Upper lobe of left lung (tissue), 4 donors: ENCODE results near the gene NOVA1.

ENCODE experiments used
- EP300 ChIP-seq, 4 donors: sonication (generic); formaldehyde crosslinking; IDR thresholded peaks; one replicate each; pipeline ENCODE4 v1.5.1; 2017; ENCODE audit warnings: antibody characterized with exemption in 4 of 4, control low read depth in 2 of 4
- POLR2A ChIP-seq, 4 donors: fragments of 450-650 bp; IDR thresholded peaks; one replicate each; pipeline ENCODE4 v1.5.1; 2016 to 2017; ENCODE audit warnings: antibody characterized with exemption in 4 of 4, mild to moderate bottlenecking in 2 of 4
- POLR2AphosphoS5 ChIP-seq, 2 donors: sonication (generic); formaldehyde crosslinking; IDR thresholded peaks; one replicate each; pipeline ENCODE4 v1.5.1; 2017; ENCODE audit warnings: antibody characterized with exemption in 2 of 2
- TF ChIP-seq, protein P1 (sequence below), 6 experiments: fragments of 450-650 bp in 4 of 6; fragments of 200-600 bp in 2 of 6; sonication (generic) in 2 of 6; IDR thresholded peaks; one replicate each; pipeline ENCODE4 v1.5.1; 2016 to 2019; ENCODE audit warnings: antibody characterized with exemption in 6 of 6

DNA sequence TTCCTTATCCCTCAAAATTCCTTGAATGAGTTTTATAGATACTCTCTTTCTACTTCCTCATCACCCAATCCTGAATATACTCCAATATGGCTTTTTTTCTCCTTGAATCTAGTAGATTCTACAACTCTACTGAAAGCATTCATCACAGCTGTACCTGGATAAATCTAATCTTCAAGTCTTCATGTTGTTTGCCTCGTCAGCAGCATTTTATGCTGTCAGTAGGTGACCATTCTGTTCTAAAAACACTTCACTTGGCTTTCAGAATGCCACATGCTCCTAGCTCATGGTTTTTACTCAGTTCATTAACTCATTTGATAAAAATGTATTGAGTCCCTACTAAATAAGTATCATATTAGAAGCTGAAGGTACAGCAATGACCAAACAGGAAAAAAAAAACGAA is 113.3 kb downstream of the NOVA1 start:
- TF ChIP-seq, protein P1, sequence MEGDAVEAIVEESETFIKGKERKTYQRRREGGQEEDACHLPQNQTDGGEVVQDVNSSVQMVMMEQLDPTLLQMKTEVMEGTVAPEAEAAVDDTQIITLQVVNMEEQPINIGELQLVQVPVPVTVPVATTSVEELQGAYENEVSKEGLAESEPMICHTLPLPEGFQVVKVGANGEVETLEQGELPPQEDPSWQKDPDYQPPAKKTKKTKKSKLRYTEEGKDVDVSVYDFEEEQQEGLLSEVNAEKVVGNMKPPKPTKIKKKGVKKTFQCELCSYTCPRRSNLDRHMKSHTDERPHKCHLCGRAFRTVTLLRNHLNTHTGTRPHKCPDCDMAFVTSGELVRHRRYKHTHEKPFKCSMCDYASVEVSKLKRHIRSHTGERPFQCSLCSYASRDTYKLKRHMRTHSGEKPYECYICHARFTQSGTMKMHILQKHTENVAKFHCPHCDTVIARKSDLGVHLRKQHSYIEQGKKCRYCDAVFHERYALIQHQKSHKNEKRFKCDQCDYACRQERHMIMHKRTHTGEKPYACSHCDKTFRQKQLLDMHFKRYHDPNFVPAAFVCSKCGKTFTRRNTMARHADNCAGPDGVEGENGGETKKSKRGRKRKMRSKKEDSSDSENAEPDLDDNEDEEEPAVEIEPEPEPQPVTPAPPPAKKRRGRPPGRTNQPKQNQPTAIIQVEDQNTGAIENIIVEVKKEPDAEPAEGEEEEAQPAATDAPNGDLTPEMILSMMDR (IDR thresholded peaks at IDR 0.05) = no peak
- TF ChIP-seq POLR2A (IDR thresholded peaks at IDR 0.05) (no peak), POLR2AphosphoS5 (IDR thresholded peaks at IDR 0.05) (no peak), EP300 (IDR thresholded peaks at IDR 0.05) (no peak)
